ENCODE data around the gene KLHL3.

DNA sequence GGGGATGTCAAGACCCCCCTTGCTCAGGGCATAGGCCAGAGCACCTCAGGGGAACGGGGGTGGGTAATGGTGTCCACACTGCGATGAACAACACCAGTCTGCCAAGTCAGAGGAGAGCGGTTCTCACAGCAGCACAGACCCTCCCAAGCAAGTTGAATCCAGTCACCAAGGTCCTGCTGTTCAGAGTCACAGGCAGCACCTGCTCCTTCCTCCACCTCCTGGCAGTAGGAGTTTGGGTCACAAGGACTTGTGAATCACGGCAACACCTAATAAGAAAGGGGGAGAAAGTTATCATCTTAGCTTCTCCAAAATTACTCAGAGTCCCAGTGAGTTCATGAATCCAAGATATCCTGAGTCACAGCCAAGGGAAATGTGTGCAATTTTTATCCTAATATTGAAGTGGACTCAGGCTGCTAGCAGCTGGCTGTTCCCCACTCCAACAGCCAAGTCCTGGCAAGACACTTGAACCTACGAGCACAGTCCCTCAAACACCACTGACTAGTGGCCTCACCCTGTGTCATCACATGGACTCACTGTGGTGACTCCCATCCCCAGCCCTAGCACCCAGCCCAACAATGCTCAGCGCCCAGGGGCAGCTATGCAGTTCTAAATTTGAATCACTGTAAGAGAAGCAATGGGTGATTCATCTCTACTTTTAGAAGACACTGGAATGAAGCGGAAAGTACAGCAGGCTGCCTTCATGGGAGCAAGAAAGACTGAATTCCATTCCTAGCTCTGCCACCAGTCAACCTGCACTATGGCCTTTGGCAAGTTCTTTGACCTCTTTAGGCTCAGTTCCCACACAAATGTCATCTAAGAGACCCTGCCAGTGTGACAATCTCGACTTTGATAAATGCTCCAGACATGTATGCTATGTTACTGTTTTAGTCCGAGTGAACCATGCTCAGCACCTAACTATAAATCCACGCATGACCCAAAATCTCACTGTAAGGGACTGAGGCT lies 113.7 kb downstream of the KLHL3 start:
- no peak for TF ChIP-seq CTBP1 (IDR thresholded peaks at IDR 0.05; ENCODE audit: borderline replicate concordance)
- no peak for TF ChIP-seq TARDBP (IDR thresholded peaks at IDR 0.05)
- no peak for TF ChIP-seq FOXM1 (IDR thresholded peaks at IDR 0.05; ENCODE audit: borderline replicate concordance)
- TF ChIP-seq FOXA1 (IDR thresholded peaks at IDR 0.05): no peak
- no peak for TF ChIP-seq HDGF (IDR thresholded peaks at IDR 0.05; ENCODE audit: borderline replicate concordance)
- TF ChIP-seq SP1 (IDR thresholded peaks at IDR 0.05): no peak
- TF ChIP-seq BHLHE40 (IDR thresholded peaks at IDR 0.05; ENCODE audit: borderline replicate concordance): no peak
- no peak for TF ChIP-seq ELF4 (IDR thresholded peaks at IDR 0.05)
- no peak for TF ChIP-seq SUZ12 (IDR thresholded peaks at IDR 0.05)
- TF ChIP-seq FOXK2 (IDR thresholded peaks at IDR 0.05): no peak
- TF ChIP-seq ZNF384 (IDR thresholded peaks at IDR 0.05): no peak
- TF ChIP-seq L3MBTL2 (conservative IDR thresholded peaks at IDR 0.05): no peak
- no peak for TF ChIP-seq ARNT (IDR thresholded peaks at IDR 0.05)
- TF ChIP-seq NFRKB (IDR thresholded peaks at IDR 0.05): no peak
